Activated CD8-positive, alpha-beta memory T cell treated with anti-CD3 and anti-CD28 coated beads, Interleukin-2, amount 50 U/mL, for 24 hours (primary cell): ENCODE data around the gene POLR2H.
A peak's percentile ranks its signal among the peaks of the same experiment; 100 is the strongest.

Experiments used
- DNase-seq: peaks from one replicate; pipeline ENCODE4 v3.0.0-alpha.2; 2020; ENCODE audit errors: extremely low read depth

Gene POLR2H

DNA sequence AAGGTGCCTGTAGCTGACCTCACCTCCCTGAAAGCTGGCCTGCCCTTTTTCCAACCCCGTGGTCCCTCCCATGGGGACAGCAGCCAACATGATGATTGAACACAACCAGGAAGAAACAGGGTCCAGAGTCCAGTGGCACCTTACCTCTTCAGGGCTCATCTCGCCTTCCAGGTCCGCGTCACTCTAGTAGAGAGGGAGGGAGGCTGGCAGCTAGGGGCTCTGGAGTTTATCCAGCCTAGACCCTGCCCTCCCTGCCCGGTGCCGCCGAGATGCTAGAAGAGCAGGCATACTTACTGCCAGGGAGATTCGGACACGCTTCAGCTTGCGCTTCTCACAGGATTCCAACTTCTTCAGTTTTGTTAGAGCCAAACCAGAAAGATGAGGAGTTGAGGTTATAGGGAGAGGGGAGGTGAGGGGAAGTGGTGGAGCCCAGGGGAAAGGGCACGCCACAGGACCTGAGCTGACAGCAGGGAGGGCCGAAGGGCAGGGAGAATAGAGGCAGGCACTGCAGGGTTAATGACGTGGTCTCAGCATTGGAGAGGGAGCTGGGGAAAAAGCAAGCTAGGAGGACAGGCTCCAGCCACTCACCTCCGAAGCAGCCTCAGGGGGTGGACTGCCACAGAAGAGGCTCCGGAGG is 9.2 kb upstream of the POLR2H start:
- no peak for DNase-seq

DNA sequence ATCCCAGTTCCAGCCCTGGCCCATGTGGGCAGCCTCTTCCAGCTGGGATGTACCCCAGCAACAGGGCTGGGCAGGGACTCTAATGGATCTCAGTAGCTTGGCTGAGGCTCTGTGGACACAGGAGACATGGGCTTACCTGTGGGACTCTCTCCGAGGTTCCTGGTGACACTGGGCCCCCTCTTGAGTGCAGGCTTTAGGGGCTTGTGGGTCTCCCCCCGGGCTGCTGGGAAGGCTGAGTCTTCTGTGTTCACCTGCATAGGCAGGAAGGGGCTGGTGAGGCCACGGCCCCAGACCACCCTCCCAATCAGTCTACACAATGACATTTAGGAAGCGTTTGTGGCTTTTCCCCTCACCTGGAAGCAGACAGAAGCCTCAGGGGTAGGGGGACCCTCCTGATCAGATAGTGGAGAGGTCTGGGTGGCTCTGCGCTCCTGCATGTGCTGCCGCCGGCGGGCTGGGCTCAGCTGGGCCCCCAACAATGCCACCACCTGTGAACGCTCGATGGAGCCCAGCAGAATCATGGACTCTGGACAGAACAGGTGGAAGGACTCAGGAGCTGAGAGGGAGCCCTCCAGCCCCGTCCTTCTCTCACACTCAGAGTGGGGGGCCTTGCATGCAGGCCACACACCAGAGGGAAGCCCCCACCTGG is 8.5 kb upstream of the POLR2H start:
- no peak for DNase-seq

DNA sequence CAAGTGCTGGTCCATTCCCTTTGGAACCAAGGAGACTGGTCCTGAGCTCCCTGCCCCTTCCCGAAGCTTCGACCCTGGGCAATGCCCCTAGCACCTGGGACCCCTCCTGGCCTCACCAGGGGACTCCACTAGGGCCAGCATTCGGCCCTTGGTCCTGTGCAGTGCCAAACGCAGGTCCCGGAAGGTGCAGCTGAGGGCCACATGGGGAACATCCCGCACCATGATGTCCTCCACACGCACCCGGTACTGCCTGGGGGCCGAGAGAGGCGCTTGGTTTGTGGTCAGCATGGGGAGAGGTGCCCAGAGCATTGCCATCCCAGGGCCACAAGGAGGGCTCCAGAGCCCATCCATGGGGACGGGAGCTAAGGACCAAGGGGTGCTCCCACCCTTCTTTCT is 8.0 kb upstream of the POLR2H start:
- no peak for DNase-seq

DNA sequence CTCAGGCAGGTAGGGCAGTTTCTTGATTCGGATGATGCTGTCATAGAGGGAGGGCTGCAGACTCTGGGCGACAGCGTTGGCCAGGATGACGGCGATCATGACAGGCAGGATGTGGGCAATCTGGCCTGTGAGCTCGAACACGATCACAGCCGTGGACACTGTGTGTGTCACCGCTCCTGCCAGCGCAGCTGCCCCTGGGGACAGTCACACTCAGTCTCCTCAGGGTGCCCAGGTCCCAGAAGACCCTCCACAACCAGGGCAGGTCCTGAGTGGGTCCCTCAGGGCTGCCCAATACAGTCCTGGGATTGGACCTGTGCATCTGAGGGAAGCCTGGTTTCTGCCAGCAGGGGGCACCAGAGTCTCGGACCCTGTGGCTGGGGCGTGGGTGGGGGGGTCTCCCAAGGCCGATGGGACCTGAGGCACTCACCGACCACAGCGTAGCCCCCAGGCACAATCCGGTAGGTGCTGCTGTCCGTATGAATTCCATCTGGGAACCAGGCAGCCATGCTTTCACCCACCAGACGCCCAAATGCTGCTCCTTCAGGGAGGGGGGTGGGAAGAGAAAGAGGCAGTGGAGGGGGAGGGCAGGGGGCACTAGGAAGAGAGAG is 7.3 kb upstream of the POLR2H start:
- DNase-seq = no peak

DNA sequence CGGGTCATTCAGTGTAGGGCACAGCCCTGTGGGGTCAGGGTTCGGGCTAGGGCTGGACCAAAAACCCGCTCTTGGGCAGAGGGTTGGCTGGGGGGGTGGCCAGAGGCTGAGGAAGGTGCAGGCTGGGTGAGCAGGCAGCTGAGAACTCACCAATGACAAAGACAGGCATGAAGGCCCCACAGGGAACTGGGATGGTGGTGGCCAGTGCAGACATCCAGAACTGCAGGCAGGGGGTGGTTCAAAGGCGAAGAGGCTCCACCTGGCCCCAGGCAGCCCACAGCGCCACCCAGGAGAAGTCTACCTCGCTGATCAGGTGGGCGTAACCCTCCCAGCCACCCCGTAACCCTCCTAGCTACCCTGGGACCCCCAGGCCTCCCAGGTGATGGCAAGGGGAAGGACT is 6.8 kb upstream of the POLR2H start:
- DNase-seq = no peak

DNA sequence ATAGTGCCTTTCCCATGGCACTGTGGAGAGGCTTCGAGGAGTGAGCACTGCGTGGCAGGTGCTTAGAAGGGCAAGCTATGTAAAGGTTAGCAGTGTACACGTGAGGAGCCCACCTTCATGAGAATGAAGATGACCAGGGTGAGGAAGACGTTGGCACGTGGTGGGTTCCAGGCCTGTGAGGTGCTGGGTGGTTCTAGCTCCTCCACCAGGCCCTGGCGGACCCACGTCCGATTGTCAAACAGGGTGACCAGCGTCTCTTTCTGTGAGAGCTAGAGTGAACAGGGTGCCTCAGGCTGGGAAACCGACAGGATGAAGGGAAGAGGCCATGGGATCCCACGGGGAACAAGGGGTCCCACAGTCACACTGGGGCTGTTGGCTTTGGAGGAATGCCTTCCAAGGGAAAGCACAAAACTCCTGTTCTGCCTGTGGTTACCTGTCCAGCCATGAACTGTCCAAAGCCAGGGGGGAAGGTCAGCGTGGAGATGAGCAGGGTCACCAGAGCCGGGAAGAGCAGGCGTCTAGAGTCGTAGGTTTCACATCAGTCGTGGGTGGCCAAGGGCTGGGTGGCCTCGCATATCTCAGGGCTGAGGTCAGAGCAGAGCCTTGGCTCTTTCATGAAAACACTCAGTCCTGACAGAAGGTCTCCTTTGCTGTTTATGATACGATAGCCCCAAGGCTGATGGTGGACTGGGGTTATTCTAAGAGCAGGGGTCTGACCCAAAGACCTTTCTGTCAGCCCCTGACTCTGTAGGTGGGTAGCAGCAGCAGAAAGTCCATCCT is 6.1 kb upstream of the POLR2H start:
- no peak for DNase-seq

DNA sequence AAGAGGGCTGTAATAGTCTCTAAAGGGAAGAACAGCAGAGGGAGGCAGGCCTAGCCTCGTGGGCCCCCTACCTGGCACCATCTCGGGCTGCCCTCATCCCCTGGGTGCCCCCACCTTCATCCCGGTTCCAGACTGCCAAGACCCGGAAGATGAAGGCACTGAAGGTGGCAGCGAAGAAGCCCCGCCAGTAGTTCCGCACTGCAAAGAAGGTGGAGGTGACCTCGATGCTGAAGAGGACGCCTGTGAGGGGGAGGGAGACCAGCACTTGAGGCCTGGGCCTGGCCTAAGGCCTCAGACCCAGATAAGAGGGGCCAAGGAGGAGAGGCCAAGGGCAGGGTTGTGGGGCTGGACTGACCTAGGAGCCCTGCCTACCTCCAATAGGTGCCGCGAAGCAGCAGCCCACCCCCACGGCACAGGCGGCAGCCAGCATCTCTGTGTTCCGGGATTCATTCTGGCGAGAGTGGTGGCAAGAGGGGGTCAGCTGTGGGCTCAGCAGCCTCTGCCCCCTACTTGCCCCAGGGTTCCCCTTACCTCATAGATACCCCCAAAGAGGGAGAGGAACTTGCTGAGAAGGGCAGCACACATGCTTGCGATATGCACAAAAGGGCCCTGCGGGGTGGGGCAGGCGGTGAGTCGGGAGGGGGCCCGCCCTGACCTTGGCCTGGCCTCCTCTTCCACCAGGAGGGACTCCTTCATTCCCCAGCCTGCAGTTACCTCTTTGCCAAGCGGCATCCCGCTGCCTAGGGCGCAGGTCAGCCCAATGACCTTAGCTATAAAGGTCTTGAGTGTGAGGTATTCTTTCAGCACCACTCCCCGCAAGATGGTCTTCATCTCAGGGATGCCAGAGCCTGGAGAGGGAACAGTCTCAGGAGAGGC is 4.0 kb upstream of the POLR2H start:
- DNase-seq = no peak

DNA sequence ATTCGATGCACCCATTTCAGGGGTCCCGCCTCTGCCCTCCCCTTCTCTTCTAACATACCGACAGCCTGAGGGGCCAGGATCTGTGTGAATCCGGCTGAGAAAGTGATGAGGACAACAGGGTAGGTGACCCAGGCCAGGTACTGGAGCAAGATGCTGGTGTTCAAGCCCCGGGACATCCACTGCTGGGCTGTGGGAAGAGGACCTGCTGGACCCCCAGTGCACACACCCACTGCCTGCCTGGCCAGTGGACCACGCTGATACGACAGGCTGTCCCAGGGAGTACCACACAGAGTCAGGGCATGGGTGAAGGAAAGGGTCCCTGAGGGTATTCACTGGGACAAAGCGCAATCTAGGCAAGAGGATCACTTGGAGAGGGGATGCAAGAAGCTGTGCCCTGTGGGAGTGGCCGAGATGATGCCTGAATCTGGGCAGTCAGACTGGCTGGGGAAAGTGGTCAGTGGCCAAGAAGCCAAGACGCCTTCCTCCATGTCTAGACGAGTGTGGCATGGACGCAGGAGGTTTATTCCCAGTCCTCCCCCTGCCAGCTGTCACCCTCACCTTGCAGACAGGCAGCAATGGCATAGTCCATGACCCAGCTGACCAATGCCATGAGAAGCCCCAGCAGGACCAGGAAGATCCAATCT is 3.3 kb upstream of the POLR2H start:
- DNase-seq = no peak

DNA sequence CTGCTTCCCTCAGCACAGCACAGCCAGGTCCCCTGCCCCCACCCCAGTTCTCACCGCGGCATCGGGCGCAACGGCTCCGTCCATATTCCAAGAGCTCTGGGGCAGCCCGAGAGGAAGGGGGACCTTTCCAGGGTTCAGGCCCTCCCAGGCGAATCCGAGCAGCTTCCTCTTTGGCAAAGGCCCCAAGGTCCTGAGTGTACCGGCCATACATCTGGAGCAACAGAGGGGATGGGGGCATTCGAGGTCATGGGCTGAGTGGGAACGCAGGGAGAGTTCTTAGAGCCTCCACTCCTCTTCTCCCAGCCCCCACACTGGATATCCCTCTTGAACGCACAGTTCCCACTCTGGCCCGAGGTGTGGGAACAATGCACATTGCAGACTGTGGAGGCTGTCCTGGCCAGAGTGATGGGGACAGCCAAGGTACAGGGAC is 2.6 kb upstream of the POLR2H start:
- no peak for DNase-seq

DNA sequence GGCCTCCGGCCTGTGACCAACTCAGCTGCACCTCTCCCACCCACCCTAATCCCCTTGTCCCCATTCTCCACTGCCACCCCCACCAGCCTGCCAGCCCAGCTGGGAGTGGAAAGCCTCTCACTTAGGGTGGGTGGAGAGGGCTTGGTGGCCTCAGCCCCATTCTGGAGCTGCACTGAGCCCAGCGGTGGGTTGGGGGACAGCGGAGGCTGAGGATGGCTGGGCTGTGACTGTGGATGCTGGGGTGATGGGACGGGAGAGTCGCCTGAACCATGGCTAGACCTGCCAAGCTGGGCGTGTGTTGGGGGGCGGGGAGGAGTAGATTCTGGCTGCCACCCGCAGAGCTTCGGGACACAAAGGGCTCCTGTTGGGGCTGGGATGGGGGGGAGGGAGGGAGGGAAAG is 1.9 kb upstream of the POLR2H start:
- DNase-seq = no peak

DNA sequence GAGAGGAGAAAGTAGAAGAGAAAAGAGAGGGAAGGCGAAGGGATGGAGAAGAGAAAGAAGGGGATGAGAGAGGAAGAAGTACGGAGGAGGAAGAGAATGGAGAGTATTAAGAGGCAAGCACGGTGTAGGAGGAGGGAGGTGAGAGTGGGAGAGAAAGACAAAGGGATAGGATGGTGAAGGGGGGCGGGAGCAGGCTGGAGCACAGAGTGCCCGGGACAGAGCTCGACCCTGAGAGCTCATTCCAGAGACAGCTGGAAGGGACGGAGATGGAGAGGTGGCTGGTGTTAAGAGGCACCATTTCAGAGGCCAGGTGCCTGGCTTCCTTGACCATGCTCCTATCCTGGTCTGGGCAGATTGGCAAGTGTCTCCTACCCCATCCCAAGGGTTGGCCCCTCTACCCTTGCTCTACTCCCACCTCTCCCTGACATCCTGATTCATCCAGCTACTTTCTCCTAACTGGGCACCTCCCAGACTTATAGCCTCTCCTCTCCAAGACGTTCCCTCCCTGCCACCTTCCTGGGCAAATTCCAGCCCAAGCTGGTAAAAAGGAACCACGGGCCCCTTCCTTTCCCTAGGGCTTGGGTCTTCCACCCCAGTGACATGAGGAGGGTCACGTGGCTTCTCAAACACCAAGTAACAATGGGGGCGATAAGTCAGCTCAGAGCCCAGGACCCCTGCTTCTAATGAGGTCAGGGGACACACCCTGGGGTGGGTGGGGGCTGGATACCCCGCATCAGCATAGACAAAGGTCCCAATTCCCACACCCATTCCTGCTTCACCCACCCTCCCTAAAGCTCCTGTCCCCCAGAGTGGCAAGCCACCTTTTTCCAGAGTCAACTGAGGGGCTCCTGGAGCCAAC is 1.2 kb upstream of the POLR2H start:
- no peak for DNase-seq

DNA sequence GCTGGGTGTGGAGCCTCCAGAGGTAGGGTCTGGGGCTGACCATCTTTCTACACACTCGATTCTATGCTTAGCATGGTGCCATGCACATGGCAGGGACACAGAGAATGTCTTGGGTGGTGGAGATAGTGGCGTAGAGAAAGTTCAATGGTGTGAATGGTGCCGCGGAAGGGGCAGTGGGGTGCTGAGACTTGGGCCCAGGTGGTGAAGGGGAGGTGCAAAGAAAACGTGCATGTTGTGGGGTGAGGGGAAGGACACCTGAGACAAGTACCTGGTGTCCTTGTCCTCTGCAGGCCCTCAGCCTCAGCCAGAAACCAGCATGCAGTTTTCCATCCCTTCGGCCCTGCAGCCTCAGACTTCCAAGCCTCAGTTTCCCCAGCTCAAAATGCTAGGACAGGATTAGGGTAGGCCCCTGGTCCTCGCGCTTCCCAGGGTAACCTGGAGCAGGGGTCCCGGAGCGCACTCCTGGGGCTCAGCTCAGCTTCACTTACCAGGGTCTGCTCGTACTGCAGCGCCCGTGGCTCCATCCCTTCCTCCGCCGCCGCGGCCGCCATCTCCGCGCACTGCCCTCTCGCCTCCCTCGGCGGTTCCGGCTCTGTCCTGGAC is 480 bp upstream of the POLR2H start:
- DNase-seq = no peak

DNA sequence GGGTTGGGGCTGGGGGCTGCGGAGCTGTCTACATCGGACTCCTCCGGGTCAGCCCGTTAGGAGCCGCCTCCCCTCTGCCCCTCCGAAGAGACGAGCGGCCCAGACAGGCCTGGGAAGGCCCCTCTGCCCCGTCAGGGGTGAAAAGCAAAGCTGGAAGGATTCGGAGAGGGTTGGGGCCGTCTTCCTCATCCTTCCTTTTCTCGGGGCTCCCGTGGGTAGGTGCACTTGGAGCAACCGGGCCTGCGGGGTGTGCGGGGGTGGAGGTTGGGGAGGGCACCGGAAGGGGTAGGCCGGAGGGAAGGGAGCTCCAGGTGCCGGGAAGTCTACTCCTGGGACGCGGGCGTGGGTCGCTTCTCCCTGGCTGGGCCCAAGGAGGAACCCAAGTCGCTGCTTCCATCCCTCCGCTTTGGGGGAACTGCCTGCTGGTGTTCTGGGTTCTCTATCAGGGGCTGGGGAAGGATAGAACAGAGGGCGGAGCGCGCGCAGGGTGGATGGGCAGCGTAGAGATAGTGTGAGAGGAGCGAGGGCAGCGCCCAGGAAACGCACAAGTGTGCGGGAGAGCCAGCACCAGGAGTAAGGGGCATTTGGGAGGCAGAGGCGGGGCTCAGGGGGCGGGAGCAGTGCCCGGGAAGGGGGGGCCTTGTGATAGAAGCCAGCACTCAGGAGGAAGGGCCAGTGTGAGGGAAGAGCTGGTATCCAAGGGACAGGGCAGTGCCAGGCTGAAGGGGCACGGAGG is 590 bp downstream of the POLR2H start:
- DNase-seq = no peak

DNA sequence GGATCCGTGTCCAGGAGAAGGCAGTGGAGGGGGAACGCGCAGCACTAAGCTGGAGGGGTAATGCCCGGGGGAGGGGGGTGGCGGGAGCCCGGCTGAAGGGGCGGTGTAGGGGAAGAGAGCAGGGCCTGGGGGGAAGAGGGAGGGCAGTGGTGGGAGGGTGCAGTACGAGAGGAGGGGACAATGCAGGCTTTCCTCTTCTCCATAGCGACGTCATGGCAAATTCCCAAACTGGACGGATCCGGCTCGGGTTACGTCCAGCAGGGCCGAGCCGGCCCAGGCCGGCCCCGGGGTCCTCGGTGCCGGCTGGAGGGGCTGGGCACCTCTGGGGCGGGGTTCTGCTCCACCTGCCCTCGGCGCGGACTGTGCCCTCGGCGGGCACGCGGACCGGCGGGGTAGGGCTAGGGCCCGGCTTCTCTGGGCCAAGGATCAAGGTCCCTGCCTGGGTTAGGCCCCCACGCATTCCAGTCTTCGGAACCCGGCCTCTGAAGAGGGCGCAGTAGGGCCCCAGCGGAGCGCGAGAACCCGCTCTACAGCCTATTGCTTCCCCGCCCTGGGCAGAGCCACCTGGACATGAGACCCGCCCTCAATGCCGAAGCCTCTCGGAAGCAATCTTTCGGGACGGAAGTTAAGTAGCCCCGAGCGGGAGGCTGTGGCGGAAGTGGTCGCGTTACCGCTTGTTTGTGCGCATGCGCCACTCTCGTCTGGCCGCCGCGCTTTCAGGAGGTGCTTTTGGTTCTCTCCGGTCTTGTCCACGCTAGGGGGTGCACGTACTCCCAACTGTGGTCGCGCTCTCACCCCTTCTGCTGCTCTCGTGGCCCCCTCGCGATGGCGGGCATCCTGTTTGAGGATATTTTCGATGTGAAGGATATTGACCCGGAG is 1.4 kb downstream of the POLR2H start:
- DNase-seq = peak; percentile 90

DNA sequence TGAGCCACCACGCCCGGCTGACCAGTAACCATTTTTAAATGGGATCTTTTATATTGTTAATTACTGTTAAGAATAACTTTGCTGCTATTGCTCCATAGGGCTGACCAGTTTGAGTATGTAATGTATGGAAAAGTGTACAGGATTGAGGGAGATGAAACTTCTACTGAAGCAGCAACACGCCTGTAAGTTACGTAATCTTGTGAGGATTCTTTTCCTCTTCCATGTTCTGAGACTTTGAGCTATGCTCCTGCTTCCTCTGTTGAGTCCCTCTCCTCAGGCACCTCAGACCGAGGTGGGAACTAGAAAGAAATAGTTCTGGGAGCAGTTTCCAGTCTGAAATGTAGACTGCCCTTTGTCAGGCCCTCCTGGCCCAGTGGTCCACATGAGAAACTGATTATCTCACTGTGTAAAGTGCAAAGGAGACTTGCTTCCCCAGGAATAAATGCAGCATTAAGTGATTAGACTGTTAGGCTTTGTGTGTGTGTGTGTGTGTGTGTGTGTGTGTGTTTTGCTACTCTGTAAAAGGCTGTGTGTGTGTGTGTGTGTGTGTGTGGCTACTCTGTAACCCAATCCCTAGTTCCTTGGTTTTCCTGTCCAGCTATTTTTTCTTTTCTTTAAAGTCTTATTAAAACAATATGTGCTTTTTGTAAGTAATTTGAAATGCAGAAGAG is 5.2 kb downstream of the POLR2H start:
- no peak for DNase-seq

DNA sequence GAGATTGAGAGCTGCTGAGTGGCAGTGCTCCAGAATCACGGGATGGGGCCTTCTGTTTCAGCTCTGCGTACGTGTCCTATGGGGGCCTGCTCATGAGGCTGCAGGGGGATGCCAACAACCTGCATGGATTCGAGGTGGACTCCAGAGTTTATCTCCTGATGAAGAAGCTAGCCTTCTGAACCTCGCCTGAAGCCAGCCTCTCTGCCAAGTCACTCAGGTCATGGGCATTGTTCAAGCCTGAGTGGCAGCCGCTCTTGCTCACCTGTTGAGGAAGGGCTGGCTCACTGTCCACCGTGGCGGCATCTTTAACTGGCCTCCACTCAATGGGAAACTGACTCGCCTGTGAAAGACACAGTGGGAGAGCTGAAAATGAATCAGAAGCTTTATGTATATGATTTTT is 6.6 kb downstream of the POLR2H start:
- no peak for DNase-seq

DNA sequence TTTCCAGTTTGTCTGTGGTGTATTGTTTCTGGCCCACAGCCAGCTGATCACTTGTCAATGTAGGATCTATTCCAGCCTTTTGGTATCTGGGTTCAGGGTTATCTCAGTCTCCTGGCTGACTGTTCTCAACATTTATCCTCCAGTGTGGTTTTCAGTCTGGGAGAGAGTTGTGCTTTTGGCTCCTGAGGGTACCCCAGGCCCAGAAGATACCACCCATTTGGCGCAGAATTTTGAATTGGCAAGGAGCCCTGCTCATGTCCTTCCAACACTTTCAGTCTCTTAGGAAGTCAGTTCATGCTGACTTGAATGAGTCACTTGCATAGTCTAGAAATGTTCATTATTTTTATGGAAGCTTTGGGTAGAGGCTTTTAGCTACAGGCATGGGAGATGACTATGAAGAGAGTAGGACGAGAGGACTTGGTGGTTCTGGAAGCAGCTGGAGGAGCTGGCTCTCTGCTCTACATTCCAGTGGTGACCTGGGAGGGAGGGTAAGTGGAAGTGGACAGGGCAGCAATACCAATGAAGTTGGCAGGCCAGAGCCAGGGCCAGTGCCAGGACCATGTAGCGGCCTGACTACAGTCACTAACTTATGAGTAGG is 7.2 kb downstream of the POLR2H start:
- no peak for DNase-seq
